GM13976 (cell line): ENCODE results near the gene GATM.

Source experiments
- DNase-seq: peaks from one replicate; pipeline ENCODE4 v3.0.0; 2012; ENCODE audit warnings: low spot score
- CTCF ChIP-seq: IDR thresholded peaks from 2 replicates; pipeline ENCODE4 v1.5.1; 2012; ENCODE audit warnings: borderline replicate concordance, mild to moderate bottlenecking; ENCODE audit not compliant: insufficient read depth; ENCODE audit errors: extremely low read depth, missing control alignments, control extremely low read depth
- in situ Hi-C: fragments of 300-500 bp; cut with MboI; formaldehyde crosslinking; loops from one replicate; pipeline ENCODE4 v1.12.0; 2022; ENCODE audit warnings: low sequenced_read_pairs, mixed read lengths, inconsistent platforms; ENCODE audit not compliant: unreplicated experiment

The GATM gene

GRCh38 chr15:45355860-45356259, 22.5 kb downstream of the GATM start:
- no peak for TF ChIP-seq CTCF
- no peak for DNase-seq
- in situ Hi-C loops = no loop called here

DNA sequence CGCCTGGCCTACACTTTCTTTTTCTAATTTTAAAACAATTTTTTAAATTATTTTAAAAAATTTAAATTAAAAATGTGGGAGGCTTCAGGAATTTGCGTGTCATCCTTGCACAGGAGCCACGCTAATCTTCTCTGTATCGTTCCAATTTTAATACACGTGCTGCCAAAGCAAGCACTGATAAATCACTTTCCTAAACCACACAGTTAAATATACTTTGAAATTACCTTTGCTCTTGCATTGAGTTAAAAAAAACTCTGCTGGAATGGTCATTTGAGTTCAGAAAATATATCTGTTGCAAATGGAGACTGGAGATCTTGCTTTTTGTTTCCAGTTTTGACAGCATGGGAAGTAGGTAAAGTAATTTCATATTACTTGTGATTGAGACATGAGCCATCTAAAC, 23.6 kb downstream of the GATM start:
- DNase-seq = no peak
- TF ChIP-seq CTCF = no peak
- in situ Hi-C loops = no loop called here

DNA sequence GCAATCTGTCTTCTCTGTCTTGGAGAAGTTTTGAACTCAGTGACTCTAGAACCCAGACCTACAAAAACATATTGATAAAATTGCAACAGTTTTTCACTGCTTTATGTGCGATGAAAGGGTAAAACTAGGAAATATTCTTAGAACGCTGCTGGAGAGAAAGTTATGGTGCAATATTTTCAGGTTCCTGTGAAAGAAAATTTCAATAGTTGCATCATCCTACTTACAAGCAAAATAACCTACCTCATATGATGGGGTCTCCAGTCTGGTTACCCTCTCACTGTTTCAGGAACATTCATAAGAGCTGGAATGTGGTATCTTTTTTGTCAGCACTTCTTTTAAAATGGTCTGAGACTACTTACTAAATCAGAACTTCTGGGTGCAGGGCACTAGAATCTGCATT, 27.1 kb downstream of the GATM start:
- in situ Hi-C loops = no loop called here
- no peak for DNase-seq
- TF ChIP-seq CTCF = no peak

- no peak for DNase-seq
- no peak for TF ChIP-seq CTCF
- in situ Hi-C loops = no loop called here
Measured at GRCh38 chr15:45349623-45350022, 28.7 kb downstream of the GATM start.

DNA sequence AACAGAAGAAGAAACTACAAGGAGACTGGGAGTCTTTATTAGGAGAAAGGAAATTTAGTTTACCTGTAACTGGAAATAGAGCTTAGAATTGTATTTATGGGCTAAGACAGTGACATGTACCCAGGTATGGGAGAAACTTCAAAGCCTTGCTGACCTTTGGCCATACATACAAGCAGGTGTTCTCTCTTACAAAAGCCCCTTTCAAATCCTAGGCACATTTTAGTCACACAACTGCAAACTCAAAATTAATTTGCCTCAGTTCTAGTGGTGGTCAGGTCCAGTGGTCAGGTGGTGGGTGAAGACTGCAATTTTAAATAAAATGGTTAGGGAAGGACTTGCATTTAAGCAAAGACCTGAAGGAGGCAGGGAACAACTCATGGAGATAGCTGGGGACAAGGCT, 30.4 kb downstream of the GATM start:
- in situ Hi-C loops = no loop called here
- TF ChIP-seq CTCF = no peak
- no peak for DNase-seq

DNA sequence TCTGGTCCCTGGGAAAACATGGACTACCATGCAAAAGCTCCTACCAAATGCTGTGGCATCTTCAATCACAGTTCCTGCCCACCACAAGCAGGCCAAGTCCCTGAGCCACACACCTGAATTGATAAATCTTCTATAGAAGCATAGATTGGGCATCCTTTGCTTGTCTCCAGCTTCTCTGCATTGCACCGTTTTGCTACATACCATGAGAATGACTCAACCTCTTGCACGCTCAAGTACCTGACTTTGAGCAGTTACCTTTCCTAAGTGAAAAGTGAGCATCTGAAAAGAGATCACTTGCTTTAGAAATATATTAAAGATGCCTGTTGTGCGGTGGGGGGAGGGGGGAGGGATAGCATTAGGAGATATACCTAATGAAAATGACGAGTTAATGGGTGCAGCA, 31.3 kb downstream of the GATM start:
- DNase-seq = no peak
- no peak for TF ChIP-seq CTCF
- in situ Hi-C loops = no loop called here

- TF ChIP-seq CTCF = no peak
- no peak for DNase-seq
- in situ Hi-C loops = no loop called here
Measured at GRCh38 chr15:45346381-45346780, 32.0 kb downstream of the GATM start.
